ENCODE data around the gene C1orf141. TPM values are rescaled to one million over a fixed set of nuclear protein-coding genes. Genes with fewer than 3 reads are reported as not detected.

C1orf141 gene
- total RNA-seq, 1 donor from 2014 or later: not detected

- Mint-ChIP-seq H3K9me3 (ENCODE audit: low read depth) (peaks cover 4% of the 10 kb centered on the region), H3K4me3 (ENCODE audit: unreplicated experiment) (no peak overlapping the region), H3K36me3 (ENCODE audit: low read depth) (peaks cover 3% of the 10 kb centered on the region), H3K4me1 (ENCODE audit: low read depth) (no peaks in the 10 kb centered on the region), H3K27ac (ENCODE audit: unreplicated experiment) (no peak overlapping the region), H3K27me3 (ENCODE audit: low read depth) (no peaks in the 10 kb centered on the region)
- TF ChIP-seq, protein P1, sequence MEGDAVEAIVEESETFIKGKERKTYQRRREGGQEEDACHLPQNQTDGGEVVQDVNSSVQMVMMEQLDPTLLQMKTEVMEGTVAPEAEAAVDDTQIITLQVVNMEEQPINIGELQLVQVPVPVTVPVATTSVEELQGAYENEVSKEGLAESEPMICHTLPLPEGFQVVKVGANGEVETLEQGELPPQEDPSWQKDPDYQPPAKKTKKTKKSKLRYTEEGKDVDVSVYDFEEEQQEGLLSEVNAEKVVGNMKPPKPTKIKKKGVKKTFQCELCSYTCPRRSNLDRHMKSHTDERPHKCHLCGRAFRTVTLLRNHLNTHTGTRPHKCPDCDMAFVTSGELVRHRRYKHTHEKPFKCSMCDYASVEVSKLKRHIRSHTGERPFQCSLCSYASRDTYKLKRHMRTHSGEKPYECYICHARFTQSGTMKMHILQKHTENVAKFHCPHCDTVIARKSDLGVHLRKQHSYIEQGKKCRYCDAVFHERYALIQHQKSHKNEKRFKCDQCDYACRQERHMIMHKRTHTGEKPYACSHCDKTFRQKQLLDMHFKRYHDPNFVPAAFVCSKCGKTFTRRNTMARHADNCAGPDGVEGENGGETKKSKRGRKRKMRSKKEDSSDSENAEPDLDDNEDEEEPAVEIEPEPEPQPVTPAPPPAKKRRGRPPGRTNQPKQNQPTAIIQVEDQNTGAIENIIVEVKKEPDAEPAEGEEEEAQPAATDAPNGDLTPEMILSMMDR (IDR thresholded peaks at IDR 0.05): no peak
- no peak for DNase-seq (ENCODE audit: low spot score)
Measured at GRCh38 chr1:67114162-67114561, 20.6 kb downstream of the C1orf141 start.

GRCh38 chr1:67110352-67110751 lies 24.4 kb downstream of the C1orf141 start:
- TF ChIP-seq, protein P1 (IDR thresholded peaks at IDR 0.05): no peak
- H3K4me1 Mint-ChIP-seq (ENCODE audit: low read depth): no peaks in the 10 kb centered on the region
- H3K36me3 Mint-ChIP-seq (ENCODE audit: low read depth): peaks cover 3% of the 10 kb centered on the region
- no peak overlapping the region for H3K4me3 Mint-ChIP-seq (ENCODE audit: unreplicated experiment)
- no peaks in the 10 kb centered on the region for H3K27me3 Mint-ChIP-seq (ENCODE audit: low read depth)
- DNase-seq (ENCODE audit: low spot score): no peak
- H3K9me3 Mint-ChIP-seq (ENCODE audit: low read depth): peaks cover 4% of the 10 kb centered on the region
- no peak overlapping the region for H3K27ac Mint-ChIP-seq (ENCODE audit: unreplicated experiment)

- peaks cover 7% of the 10 kb centered on the region for H3K4me1 Mint-ChIP-seq (ENCODE audit: low read depth)
- no peak for DNase-seq (ENCODE audit: low spot score)
- no peak overlapping the region for H3K27ac Mint-ChIP-seq (ENCODE audit: unreplicated experiment)
- H3K4me3 Mint-ChIP-seq (ENCODE audit: unreplicated experiment): no peak overlapping the region
- H3K36me3 Mint-ChIP-seq (ENCODE audit: low read depth): no peaks in the 10 kb centered on the region
- H3K27me3 Mint-ChIP-seq (ENCODE audit: low read depth): no peaks in the 10 kb centered on the region
- H3K9me3 Mint-ChIP-seq (ENCODE audit: low read depth): no peaks in the 10 kb centered on the region
- TF ChIP-seq, protein P1 (IDR thresholded peaks at IDR 0.05): no peak
Measured at GRCh38 chr1:67105508-67105907, 29.3 kb downstream of the C1orf141 start.

DNA sequence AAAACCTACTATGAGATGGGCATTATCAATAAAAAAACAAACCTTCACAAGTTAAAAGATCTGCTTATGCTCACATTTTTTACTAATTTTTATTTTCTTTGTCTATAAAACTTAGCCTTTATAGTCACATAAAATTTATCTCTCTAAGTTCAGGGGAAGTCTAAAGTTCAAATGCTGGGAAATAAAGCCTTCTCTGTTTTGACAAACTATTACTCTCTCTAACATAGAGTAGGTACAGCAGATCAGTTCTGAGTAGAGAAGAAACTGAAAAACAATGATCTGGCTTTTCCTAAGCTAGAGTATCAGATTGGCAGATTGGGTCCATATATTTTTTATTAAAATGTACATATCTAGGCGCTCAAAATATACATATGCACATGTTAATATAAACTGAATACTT lies 31.2 kb downstream of the C1orf141 start:
- TF ChIP-seq, protein P1 (IDR thresholded peaks at IDR 0.05): no peak
- Mint-ChIP-seq H3K27ac (ENCODE audit: unreplicated experiment) (no peak overlapping the region), H3K9me3 (ENCODE audit: low read depth) (no peaks in the 10 kb centered on the region), H3K27me3 (ENCODE audit: low read depth) (no peaks in the 10 kb centered on the region), H3K4me1 (ENCODE audit: low read depth) (peaks cover 8% of the 10 kb centered on the region), H3K36me3 (ENCODE audit: low read depth) (no peaks in the 10 kb centered on the region), H3K4me3 (ENCODE audit: unreplicated experiment) (no peak overlapping the region)
- no peak for DNase-seq (ENCODE audit: low spot score)

DNA sequence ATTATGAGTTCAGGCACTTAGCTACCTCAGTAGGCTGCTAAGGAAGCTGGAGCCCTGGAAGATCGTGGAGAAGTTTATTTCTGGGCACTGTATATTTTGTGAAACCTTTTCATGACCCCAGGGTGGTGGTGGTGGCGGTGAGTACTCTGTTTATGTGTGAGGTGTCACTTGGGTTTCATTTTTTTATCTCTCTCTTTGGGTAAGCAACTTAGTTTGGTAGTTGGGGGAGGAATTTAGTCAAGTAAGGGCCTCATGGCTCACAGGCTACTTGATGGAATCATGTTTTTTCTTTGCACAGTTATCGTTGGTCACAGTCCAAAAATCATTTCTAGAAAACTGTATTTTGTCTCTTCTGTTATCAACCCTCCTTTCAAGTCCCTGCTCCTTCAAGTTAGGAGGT lies 33.9 kb downstream of the C1orf141 start:
- TF ChIP-seq, protein P1 (IDR thresholded peaks at IDR 0.05): no peak
- H3K36me3 Mint-ChIP-seq (ENCODE audit: low read depth): no peaks in the 10 kb centered on the region
- H3K4me3 Mint-ChIP-seq (ENCODE audit: unreplicated experiment): no peak overlapping the region
- H3K27me3 Mint-ChIP-seq (ENCODE audit: low read depth): no peaks in the 10 kb centered on the region
- DNase-seq (ENCODE audit: low spot score): no peak
- no peak overlapping the region for H3K27ac Mint-ChIP-seq (ENCODE audit: unreplicated experiment)
- peaks cover 8% of the 10 kb centered on the region for H3K4me1 Mint-ChIP-seq (ENCODE audit: low read depth)
- H3K9me3 Mint-ChIP-seq (ENCODE audit: low read depth): no peaks in the 10 kb centered on the region

Measured in chondrocyte (in vitro differentiated cells).